Adrenal gland (tissue), 12 donors: Measurements from ENCODE around the gene NDUFA11. TPM values are rescaled to one million over a fixed set of nuclear protein-coding genes. Genes with fewer than 3 reads are reported as not detected.

Experiments used
- DNase-seq, 7 donors: peaks; one replicate each; pipeline ENCODE4 v3.0.0-alpha.2; 2019 to 2020
- H3K27ac ChIP-seq, 5 donors: fragments of 200-600 bp; sonication (generic) in 4 of 5; 1 replicate in 3 of 5; 2 replicates in 2 of 5; pipeline versions ENCODE4 v1.5.1 to v1.8.0; 2016 to 2020; ENCODE audit warnings: mild to moderate bottlenecking in 1 of 5
- H3K27me3 ChIP-seq: fragments of 200-600 bp; 2 replicates; pipeline ENCODE4 v1.8.0; 2021
- H3K36me3 ChIP-seq, 2 donors: fragments of 200-600 bp; replicated peaks in 1 of 2; 1 replicate in 1 of 2; 2 replicates in 1 of 2; pipeline versions ENCODE4 v1.5.1 to v1.8.0; 2018 to 2022
- H3K4me1 ChIP-seq, 2 donors: fragments of 200-600 bp; replicated peaks in 1 of 2; 1 replicate in 1 of 2; 2 replicates in 1 of 2; pipeline versions ENCODE4 v1.5.1 to v1.8.0; 2018 to 2021
- H3K4me3 ChIP-seq, 4 donors: fragments of 200-600 bp; sonication (generic) in 3 of 4; one replicate each; pipeline ENCODE4 v1.5.1; 2016 to 2018
- H3K9me3 ChIP-seq, 3 donors: fragments of 200-600 bp; sonication (generic) in 1 of 3; replicated peaks in 1 of 3; 1 replicate in 2 of 3; 2 replicates in 1 of 3; pipeline versions ENCODE4 v1.5.1 to v1.8.0; 2016 to 2021
- CTCF ChIP-seq, 6 experiments: fragments of 450-650 bp in 4 of 6; fragments of 200-600 bp in 2 of 6; sonication (generic) in 1 of 6; IDR thresholded peaks; 1 replicate in 5 of 6; 2 replicates in 1 of 6; pipeline versions ENCODE4 v1.5.1 to v1.8.0; 2016 to 2021; ENCODE audit warnings: antibody characterized with exemption in 6 of 6, mild to moderate bottlenecking in 2 of 6, moderate library complexity in 1 of 6
- POLR2A ChIP-seq, 2 donors: fragments of 450-650 bp; IDR thresholded peaks; one replicate each; pipeline ENCODE4 v1.6.1; 2017; ENCODE audit warnings: antibody characterized with exemption in 2 of 2, mild to moderate bottlenecking in 2 of 2, moderate library complexity in 1 of 2
- WGBS, 4 donors: extraction: QIAGEN DNeasy Blood & Tissue Kit in 2 of 4; methylation state at CpG; one replicate each; pipeline versions ENCODE4 v1.1.5 to v1.1.7; 2013 to 2017; 5-methylcytosine and 5-hydroxymethylcytosine counted together
- intact Hi-C, 2 donors: fragments of 100-400 bp; cut with DNase I; formaldehyde crosslinking; loops; one replicate each; pipeline versions ENCODE4 v1.14.1 to v1.15.0; 2022 to 2023
- polyA plus RNA-seq, 3 donors: library from polyadenylated mRNA; stranded (reverse); fragments of 200-250 nt in 2 of 3; fragments of 350-450 nt in 1 of 3; fragmentation: Illumina TruSeq in 1 of 3; extraction: RNeasy Lipid Tissue Mini Kit (QIAGEN cat#74804) in 1 of 3; gene quantifications; one replicate each; pipeline ENCODE4 v1.2.3, GENCODE V29; 2013 to 2014
- total RNA-seq, 9 donors: library from RNA; depleted of rRNA in 4 of 9; stranded (reverse); fragments of >200 nt in 4 of 9; fragments of 120-200 nt in 1 of 9; fragmentation: NEBNext Ultra II Directional in 1 of 9; extraction: Animal tissue kit (Norgen Biotek cat#: 25700) in 1 of 9; gene quantifications; one replicate each; pipeline versions ENCODE4 v1.1.0 to v1.2.4, GENCODE V29; 2013 to 2023
- donor health status: healthy with polysubstance abuse.
- donor health status: Bipolar disorder and iron deficiency.
- donor health status: DM: yes; HTN: yes; CAD: no.
- donor health status: DM: no; HTN: no; CAD: no.
- donor health status: DM: no; HTN: no; CAD: no.
- donor health status: DM: yes; HTN: yes; CAD: no.

The NDUFA11 gene
- total and polyA plus RNA-seq, 12 donors, result 288 to 856 (median 426) TPM

- H3K4me3 ChIP-seq, result no peak overlapping the region
- H3K27me3 ChIP-seq, result no peaks in the 10 kb centered on the region
- intact Hi-C loops, result no loop called here
- DNase-seq, result no peak
- WGBS, 4 donors, result 80 to 95% (median 87%) methylated on average over 7 to 16 of the region's 16 CpGs
- no peak for TF ChIP-seq CTCF (IDR thresholded peaks at IDR 0.05)
- TF ChIP-seq POLR2A (IDR thresholded peaks at IDR 0.05), result no peak
- H3K4me1 ChIP-seq, result peaks cover 13 to 21% of the 10 kb centered on the region in 2 donors
- peaks cover 0 to 91% of the 10 kb centered on the region in 2 donors for H3K36me3 ChIP-seq
- no peaks in the 10 kb centered on the region for H3K9me3 ChIP-seq
- peak overlapping the region in 2 of 5 donors; percentile 2 to 86 for H3K27ac ChIP-seq
Observed at GRCh38 chr19:5923356-5923755, 19.8 kb upstream of the NDUFA11 start.

- Histone ChIP-seq H3K4me3 (no peak overlapping the region), H3K27me3 (no peaks in the 10 kb centered on the region), H3K9me3 (no peaks in the 10 kb centered on the region), H3K36me3 (peaks cover 0 to 91% of the 10 kb centered on the region in 2 donors), H3K4me1 (peaks cover 13 to 17% of the 10 kb centered on the region in 2 donors), H3K27ac (peak overlapping the region in 3 of 5 donors; percentile 70 to 86 (median 86))
- DNase-seq, result no peak
- TF ChIP-seq CTCF (IDR thresholded peaks at IDR 0.05) (no peak), POLR2A (IDR thresholded peaks at IDR 0.05) (no peak)
- intact Hi-C loops, result no loop called here
- 80 to 86% (median 82%) methylated on average over 12 of the region's 12 CpGs for WGBS, 4 donors
Observed at GRCh38 chr19:5922161-5922545, 18.6 kb upstream of the NDUFA11 start.

- DNase-seq, result peak; percentile 57 to 87 (median 79)
- TF ChIP-seq CTCF (IDR thresholded peaks at IDR 0.05) (no peak), POLR2A (IDR thresholded peaks at IDR 0.05) (peak in 1 of 2 donors; percentile 50)
- H3K27me3 ChIP-seq, result no peaks in the 10 kb centered on the region
- H3K4me1 ChIP-seq, result peaks cover 13 to 17% of the 10 kb centered on the region in 2 donors
- H3K36me3 ChIP-seq, result peaks cover 0 to 91% of the 10 kb centered on the region in 2 donors
- WGBS, 4 donors, result 50 to 69% (median 56%) methylated on average over 20 to 21 of the region's 21 CpGs
- H3K9me3 ChIP-seq, result no peaks in the 10 kb centered on the region
- H3K27ac ChIP-seq, result peak overlapping the region in 4 of 5 donors; percentile 18 to 86 (median 78)
- intact Hi-C loops, result no loop called here
- H3K4me3 ChIP-seq, result no peak overlapping the region
Observed at GRCh38 chr19:5921516-5922160, 18.0 kb upstream of the NDUFA11 start.

- Histone ChIP-seq H3K4me1 (peaks cover 19 to 28% of the 10 kb centered on the region in 2 donors), H3K4me3 (no peak overlapping the region), H3K9me3 (no peaks in the 10 kb centered on the region), H3K27me3 (no peaks in the 10 kb centered on the region), H3K36me3 (peaks cover 0 to 69% of the 10 kb centered on the region in 2 donors), H3K27ac (no peak overlapping the region)
- intact Hi-C loops, result loop anchor here in 1 of 2 donors (5.0 kb wide), 1 partner anchor 39 kb away; no protein-coding TSS in a partner anchor
- TF ChIP-seq POLR2A (IDR thresholded peaks at IDR 0.05) (no peak), CTCF (IDR thresholded peaks at IDR 0.05) (no peak)
- 94 to 97% (median 95%) methylated on average over 8 to 20 of the region's 20 CpGs for WGBS, 4 donors
- no peak for DNase-seq
Observed at GRCh38 chr19:5918463-5919079, 15.0 kb upstream of the NDUFA11 start.
